Vagina (tissue), 2 donors: ENCODE results near the gene BRINP2. TPM values are rescaled to one million over a fixed set of nuclear protein-coding genes. Genes with fewer than 3 reads are reported as not detected.

Source experiments
- DNase-seq, 2 donors: peaks; one replicate each; pipeline ENCODE4 v3.0.0-alpha.2; 2017; ENCODE audit errors: extremely low spot score in 2 of 2
- H3K27ac ChIP-seq: fragments of 200-600 bp; sonication (generic); one replicate; pipeline ENCODE4 v1.5.1; 2019
- H3K27me3 ChIP-seq: fragments of 200-600 bp; sonication (generic); one replicate; pipeline ENCODE4 v1.5.1; 2019
- H3K36me3 ChIP-seq, 2 donors: fragments of 200-600 bp; sonication (generic); one replicate each; pipeline ENCODE4 v1.5.1; 2017 to 2019
- H3K4me1 ChIP-seq: fragments of 200-600 bp; sonication (generic); one replicate; pipeline ENCODE4 v1.5.1; 2019
- H3K4me3 ChIP-seq, 2 donors: fragments of 200-600 bp; sonication (generic); 1 replicate in 1 of 2; 2 replicates in 1 of 2; pipeline ENCODE4 v1.5.1; 2016 to 2019
- H3K9me3 ChIP-seq: fragments of 200-600 bp; sonication (generic); one replicate; pipeline ENCODE4 v1.5.1; 2019
- POLR2A ChIP-seq, 2 donors: fragments of 450-650 bp; IDR thresholded peaks; one replicate each; pipeline ENCODE4 v1.6.1; 2017; ENCODE audit warnings: antibody characterized with exemption in 2 of 2, mild to moderate bottlenecking in 2 of 2, moderate library complexity in 2 of 2
- POLR2AphosphoS5 ChIP-seq, 2 donors: sonication (generic); formaldehyde crosslinking; IDR thresholded peaks; one replicate each; pipeline ENCODE4 v1.9.0; 2017; ENCODE audit warnings: antibody characterized with exemption in 2 of 2, mild to moderate bottlenecking in 2 of 2, low read depth in 1 of 2; ENCODE audit not compliant: insufficient read depth in 1 of 2
- intact Hi-C: fragments of 100-400 bp; cut with DNase I; formaldehyde crosslinking; loops from one replicate; pipeline ENCODE4 v1.15.1; 2023
- total RNA-seq: library from RNA; depleted of rRNA; stranded (reverse); fragments of >200 nt; gene quantifications from one replicate; pipeline ENCODE4 v1.2.3, GENCODE V29; 2016
- TF ChIP-seq, protein P1 (sequence below), 3 experiments: fragments of 450-650 bp in 2 of 3; fragments of 200-600 bp in 1 of 3; sonication (generic) in 1 of 3; IDR thresholded peaks; one replicate each; pipeline ENCODE4 v1.5.1; 2017 to 2019; ENCODE audit warnings: antibody characterized with exemption in 3 of 3, mild to moderate bottlenecking in 2 of 3, moderate library complexity in 2 of 3

The BRINP2 gene
- total RNA-seq, 1 donor from 2014 or later: 0.49 TPM

GRCh38 chr1:177185209-177185608 is 14.5 kb downstream of the BRINP2 start:
- H3K4me1 ChIP-seq: peaks cover 9% of the 10 kb centered on the region
- no peak for TF ChIP-seq POLR2A (IDR thresholded peaks at IDR 0.05)
- intact Hi-C loops: no loop called here
- DNase-seq: no peak
- H3K36me3 ChIP-seq: no peaks in the 10 kb centered on the region
- no peak overlapping the region for H3K27ac ChIP-seq
- no peak overlapping the region for H3K4me3 ChIP-seq
- no peaks in the 10 kb centered on the region for H3K9me3 ChIP-seq
- no peaks in the 10 kb centered on the region for H3K27me3 ChIP-seq

DNA sequence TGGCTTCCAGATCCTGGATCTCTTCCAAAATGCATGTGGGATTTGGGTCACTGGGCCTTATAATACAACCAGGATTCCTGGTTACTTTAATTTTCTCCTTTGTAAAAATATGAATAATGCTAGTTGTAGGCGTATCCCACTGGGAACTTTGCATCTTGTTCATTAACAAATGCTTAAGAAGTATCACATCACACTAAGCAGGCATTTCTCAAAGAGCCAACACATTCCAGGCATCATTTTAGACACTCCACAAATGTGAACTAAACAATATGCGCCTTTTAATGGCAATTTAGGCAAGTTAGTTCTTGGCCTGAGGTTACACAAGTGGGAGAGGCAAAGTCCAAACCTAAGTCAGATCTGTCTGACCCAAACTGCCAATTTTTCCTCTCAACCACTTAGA is 15.9 kb downstream of the BRINP2 start:
- TF ChIP-seq POLR2AphosphoS5 (IDR thresholded peaks at IDR 0.05; ENCODE audit: insufficient read depth in 1 of 2, low read depth in 1 of 2): no peak
- TF ChIP-seq, protein P1, sequence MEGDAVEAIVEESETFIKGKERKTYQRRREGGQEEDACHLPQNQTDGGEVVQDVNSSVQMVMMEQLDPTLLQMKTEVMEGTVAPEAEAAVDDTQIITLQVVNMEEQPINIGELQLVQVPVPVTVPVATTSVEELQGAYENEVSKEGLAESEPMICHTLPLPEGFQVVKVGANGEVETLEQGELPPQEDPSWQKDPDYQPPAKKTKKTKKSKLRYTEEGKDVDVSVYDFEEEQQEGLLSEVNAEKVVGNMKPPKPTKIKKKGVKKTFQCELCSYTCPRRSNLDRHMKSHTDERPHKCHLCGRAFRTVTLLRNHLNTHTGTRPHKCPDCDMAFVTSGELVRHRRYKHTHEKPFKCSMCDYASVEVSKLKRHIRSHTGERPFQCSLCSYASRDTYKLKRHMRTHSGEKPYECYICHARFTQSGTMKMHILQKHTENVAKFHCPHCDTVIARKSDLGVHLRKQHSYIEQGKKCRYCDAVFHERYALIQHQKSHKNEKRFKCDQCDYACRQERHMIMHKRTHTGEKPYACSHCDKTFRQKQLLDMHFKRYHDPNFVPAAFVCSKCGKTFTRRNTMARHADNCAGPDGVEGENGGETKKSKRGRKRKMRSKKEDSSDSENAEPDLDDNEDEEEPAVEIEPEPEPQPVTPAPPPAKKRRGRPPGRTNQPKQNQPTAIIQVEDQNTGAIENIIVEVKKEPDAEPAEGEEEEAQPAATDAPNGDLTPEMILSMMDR (IDR thresholded peaks at IDR 0.05): no peak
- no peak for TF ChIP-seq POLR2A (IDR thresholded peaks at IDR 0.05)
- H3K36me3 ChIP-seq: no peaks in the 10 kb centered on the region
- H3K4me1 ChIP-seq: peaks cover 4% of the 10 kb centered on the region
- no peak for DNase-seq
- H3K27me3 ChIP-seq: no peaks in the 10 kb centered on the region
- H3K9me3 ChIP-seq: no peaks in the 10 kb centered on the region
- H3K4me3 ChIP-seq: no peak overlapping the region
- H3K27ac ChIP-seq: no peak overlapping the region
- intact Hi-C loops: no loop called here

- Histone ChIP-seq H3K36me3 (no peaks in the 10 kb centered on the region), H3K27ac (no peak overlapping the region), H3K27me3 (no peaks in the 10 kb centered on the region), H3K4me3 (no peak overlapping the region), H3K4me1 (no peaks in the 10 kb centered on the region), H3K9me3 (no peaks in the 10 kb centered on the region)
- DNase-seq: no peak
- TF ChIP-seq POLR2A (IDR thresholded peaks at IDR 0.05) (no peak), POLR2AphosphoS5 (IDR thresholded peaks at IDR 0.05; ENCODE audit: insufficient read depth in 1 of 2, low read depth in 1 of 2) (no peak)
- TF ChIP-seq, protein P1 (IDR thresholded peaks at IDR 0.05): no peak
- intact Hi-C loops: no loop called here
Observed at GRCh38 chr1:177190308-177190970, 19.7 kb downstream of the BRINP2 start.

- no peak overlapping the region for H3K27ac ChIP-seq
- TF ChIP-seq POLR2A (IDR thresholded peaks at IDR 0.05) (no peak), POLR2AphosphoS5 (IDR thresholded peaks at IDR 0.05; ENCODE audit: insufficient read depth in 1 of 2, low read depth in 1 of 2) (no peak)
- TF ChIP-seq, protein P1 (IDR thresholded peaks at IDR 0.05): no peak
- no peaks in the 10 kb centered on the region for H3K4me1 ChIP-seq
- no peaks in the 10 kb centered on the region for H3K9me3 ChIP-seq
- no peaks in the 10 kb centered on the region for H3K27me3 ChIP-seq
- no peak for DNase-seq
- H3K36me3 ChIP-seq: no peaks in the 10 kb centered on the region
- no peak overlapping the region for H3K4me3 ChIP-seq
- intact Hi-C loops: no loop called here
Observed at GRCh38 chr1:177198243-177198642, 27.5 kb downstream of the BRINP2 start.

GRCh38 chr1:177200290-177200689 is 29.5 kb downstream of the BRINP2 start:
- Histone ChIP-seq H3K4me3 (no peak overlapping the region), H3K4me1 (no peaks in the 10 kb centered on the region), H3K36me3 (no peaks in the 10 kb centered on the region), H3K27ac (no peak overlapping the region), H3K9me3 (no peaks in the 10 kb centered on the region), H3K27me3 (no peaks in the 10 kb centered on the region)
- TF ChIP-seq POLR2A (IDR thresholded peaks at IDR 0.05) (no peak), POLR2AphosphoS5 (IDR thresholded peaks at IDR 0.05; ENCODE audit: insufficient read depth in 1 of 2, low read depth in 1 of 2) (no peak)
- TF ChIP-seq, protein P1 (IDR thresholded peaks at IDR 0.05): no peak
- intact Hi-C loops: no loop called here
- no peak for DNase-seq
